Adrenal gland (tissue), 12 donors: ENCODE data around the gene TH. TPM values are rescaled to one million over a fixed set of nuclear protein-coding genes. Genes with fewer than 3 reads are reported as not detected.

ENCODE experiments used
- DNase-seq, 7 donors: peaks; one replicate each; pipeline ENCODE4 v3.0.0-alpha.2; 2019 to 2020
- H3K27ac ChIP-seq, 5 donors: fragments of 200-600 bp; sonication (generic) in 4 of 5; 1 replicate in 3 of 5; 2 replicates in 2 of 5; pipeline versions ENCODE4 v1.5.1 to v1.8.0; 2016 to 2020; ENCODE audit warnings: mild to moderate bottlenecking in 1 of 5
- H3K27me3 ChIP-seq: fragments of 200-600 bp; 2 replicates; pipeline ENCODE4 v1.8.0; 2021
- H3K36me3 ChIP-seq, 2 donors: fragments of 200-600 bp; replicated peaks in 1 of 2; 1 replicate in 1 of 2; 2 replicates in 1 of 2; pipeline versions ENCODE4 v1.5.1 to v1.8.0; 2018 to 2022
- H3K4me1 ChIP-seq, 2 donors: fragments of 200-600 bp; replicated peaks in 1 of 2; 1 replicate in 1 of 2; 2 replicates in 1 of 2; pipeline versions ENCODE4 v1.5.1 to v1.8.0; 2018 to 2021
- H3K4me3 ChIP-seq, 4 donors: fragments of 200-600 bp; sonication (generic) in 3 of 4; one replicate each; pipeline ENCODE4 v1.5.1; 2016 to 2018
- H3K9me3 ChIP-seq, 3 donors: fragments of 200-600 bp; sonication (generic) in 1 of 3; replicated peaks in 1 of 3; 1 replicate in 2 of 3; 2 replicates in 1 of 3; pipeline versions ENCODE4 v1.5.1 to v1.8.0; 2016 to 2021
- CTCF ChIP-seq, 6 experiments: fragments of 450-650 bp in 4 of 6; fragments of 200-600 bp in 2 of 6; sonication (generic) in 1 of 6; IDR thresholded peaks; 1 replicate in 5 of 6; 2 replicates in 1 of 6; pipeline versions ENCODE4 v1.5.1 to v1.8.0; 2016 to 2021; ENCODE audit warnings: antibody characterized with exemption in 6 of 6, mild to moderate bottlenecking in 2 of 6, moderate library complexity in 1 of 6
- POLR2A ChIP-seq, 2 donors: fragments of 450-650 bp; IDR thresholded peaks; one replicate each; pipeline ENCODE4 v1.6.1; 2017; ENCODE audit warnings: antibody characterized with exemption in 2 of 2, mild to moderate bottlenecking in 2 of 2, moderate library complexity in 1 of 2
- WGBS, 4 donors: extraction: QIAGEN DNeasy Blood & Tissue Kit in 2 of 4; methylation state at CpG; one replicate each; pipeline versions ENCODE4 v1.1.5 to v1.1.7; 2013 to 2017; 5-methylcytosine and 5-hydroxymethylcytosine counted together
- intact Hi-C, 2 donors: fragments of 100-400 bp; cut with DNase I; formaldehyde crosslinking; loops; one replicate each; pipeline versions ENCODE4 v1.14.1 to v1.15.0; 2022 to 2023
- polyA plus RNA-seq, 3 donors: library from polyadenylated mRNA; stranded (reverse); fragments of 200-250 nt in 2 of 3; fragments of 350-450 nt in 1 of 3; fragmentation: Illumina TruSeq in 1 of 3; extraction: RNeasy Lipid Tissue Mini Kit (QIAGEN cat#74804) in 1 of 3; gene quantifications; one replicate each; pipeline ENCODE4 v1.2.3, GENCODE V29; 2013 to 2014
- total RNA-seq, 9 donors: library from RNA; depleted of rRNA in 4 of 9; stranded (reverse); fragments of >200 nt in 4 of 9; fragments of 120-200 nt in 1 of 9; fragmentation: NEBNext Ultra II Directional in 1 of 9; extraction: Animal tissue kit (Norgen Biotek cat#: 25700) in 1 of 9; gene quantifications; one replicate each; pipeline versions ENCODE4 v1.1.0 to v1.2.4, GENCODE V29; 2013 to 2023
- donor health status: healthy with polysubstance abuse.
- donor health status: Bipolar disorder and iron deficiency.
- donor health status: DM: yes; HTN: yes; CAD: no.
- donor health status: DM: no; HTN: no; CAD: no.
- donor health status: DM: no; HTN: no; CAD: no.
- donor health status: DM: yes; HTN: yes; CAD: no.

Gene TH
- total and polyA plus RNA-seq, 12 donors, result 0.54 to 1,253 (median 55.2) TPM; not detected in 1

DNA sequence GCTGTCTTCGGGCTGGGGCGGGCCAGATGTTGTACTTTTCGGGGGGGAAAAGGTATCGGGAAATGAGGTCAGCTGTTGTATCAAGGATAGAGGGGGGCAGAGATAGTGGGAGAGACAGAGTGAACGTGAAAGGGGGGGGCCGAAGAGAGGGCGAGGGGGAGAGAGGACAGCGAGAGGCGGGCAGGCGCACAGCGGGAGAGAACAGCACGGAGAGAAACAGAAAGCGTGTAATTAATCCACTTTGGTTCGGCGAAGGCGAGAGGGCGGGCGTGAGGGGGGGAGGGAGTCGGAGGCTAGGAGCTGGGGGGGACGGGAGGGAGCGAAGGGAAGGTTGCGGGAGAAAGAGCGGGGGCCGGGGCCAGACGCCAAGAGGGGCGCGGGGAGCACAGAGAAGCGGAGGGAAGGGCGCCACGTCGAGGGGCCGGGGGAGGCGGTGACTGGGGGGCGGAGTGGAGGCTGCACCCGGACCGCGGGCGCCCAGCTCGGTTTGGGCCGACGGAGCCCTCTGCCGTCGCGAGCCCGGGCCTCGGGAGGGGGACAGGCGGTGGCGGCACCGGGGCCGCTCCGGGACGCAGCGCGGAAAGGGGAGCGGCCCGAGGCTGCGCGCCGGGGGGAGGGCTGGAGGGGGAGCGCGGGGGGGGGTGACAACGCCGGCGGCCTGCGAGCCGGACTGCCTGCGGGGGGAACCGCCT, 33.0 kb downstream of the TH start:
- Histone ChIP-seq H3K4me3 (peak overlapping the region in 1 of 4 donors; percentile 52), H3K27ac (peak overlapping the region in 1 of 5 donors; percentile 65), H3K9me3 (no peaks in the 10 kb centered on the region), H3K36me3 (no peaks in the 10 kb centered on the region), H3K27me3 (peaks cover 63% of the 10 kb centered on the region), H3K4me1 (no peaks in the 10 kb centered on the region)
- peak in 1 of 7 donors; percentile 58 for DNase-seq
- 1 to 3% (median 2%) methylated on average over 13 to 64 of the region's 68 CpGs for WGBS, 4 donors
- no peak for TF ChIP-seq POLR2A (IDR thresholded peaks at IDR 0.05)
- TF ChIP-seq CTCF (IDR thresholded peaks at IDR 0.05), result no peak
- intact Hi-C loops, result no loop called here

DNA sequence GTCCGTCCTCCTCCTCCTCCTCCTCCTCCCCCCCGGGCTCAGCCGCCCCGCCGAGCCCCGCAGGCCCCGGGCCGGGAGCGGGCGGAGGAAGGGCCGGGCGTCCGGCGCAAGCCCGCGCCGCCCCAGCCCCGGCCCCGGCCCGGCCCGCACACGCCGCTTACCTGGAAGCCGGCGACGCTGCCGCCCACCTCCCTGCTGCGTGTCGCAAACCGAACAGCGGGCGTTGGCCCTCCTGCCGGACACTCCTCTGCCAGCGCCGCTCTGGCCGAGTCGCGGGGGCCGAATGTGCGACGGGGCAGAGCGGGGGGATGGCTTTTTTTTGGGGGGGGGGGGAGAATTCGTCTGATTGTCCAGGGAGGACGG, 33.6 kb downstream of the TH start:
- Histone ChIP-seq H3K27ac (peak overlapping the region in 2 of 5 donors; percentile 41 to 65), H3K4me3 (peak overlapping the region in 1 of 4 donors; percentile 52), H3K36me3 (no peaks in the 10 kb centered on the region), H3K27me3 (peaks cover 64% of the 10 kb centered on the region), H3K4me1 (no peaks in the 10 kb centered on the region), H3K9me3 (no peaks in the 10 kb centered on the region)
- intact Hi-C loops, result no loop called here
- 0 to 2% (median 1%) methylated on average over 9 to 44 of the region's 44 CpGs for WGBS, 4 donors
- DNase-seq, result no peak
- TF ChIP-seq POLR2A (IDR thresholded peaks at IDR 0.05) (no peak), CTCF (IDR thresholded peaks at IDR 0.05) (no peak)

DNA sequence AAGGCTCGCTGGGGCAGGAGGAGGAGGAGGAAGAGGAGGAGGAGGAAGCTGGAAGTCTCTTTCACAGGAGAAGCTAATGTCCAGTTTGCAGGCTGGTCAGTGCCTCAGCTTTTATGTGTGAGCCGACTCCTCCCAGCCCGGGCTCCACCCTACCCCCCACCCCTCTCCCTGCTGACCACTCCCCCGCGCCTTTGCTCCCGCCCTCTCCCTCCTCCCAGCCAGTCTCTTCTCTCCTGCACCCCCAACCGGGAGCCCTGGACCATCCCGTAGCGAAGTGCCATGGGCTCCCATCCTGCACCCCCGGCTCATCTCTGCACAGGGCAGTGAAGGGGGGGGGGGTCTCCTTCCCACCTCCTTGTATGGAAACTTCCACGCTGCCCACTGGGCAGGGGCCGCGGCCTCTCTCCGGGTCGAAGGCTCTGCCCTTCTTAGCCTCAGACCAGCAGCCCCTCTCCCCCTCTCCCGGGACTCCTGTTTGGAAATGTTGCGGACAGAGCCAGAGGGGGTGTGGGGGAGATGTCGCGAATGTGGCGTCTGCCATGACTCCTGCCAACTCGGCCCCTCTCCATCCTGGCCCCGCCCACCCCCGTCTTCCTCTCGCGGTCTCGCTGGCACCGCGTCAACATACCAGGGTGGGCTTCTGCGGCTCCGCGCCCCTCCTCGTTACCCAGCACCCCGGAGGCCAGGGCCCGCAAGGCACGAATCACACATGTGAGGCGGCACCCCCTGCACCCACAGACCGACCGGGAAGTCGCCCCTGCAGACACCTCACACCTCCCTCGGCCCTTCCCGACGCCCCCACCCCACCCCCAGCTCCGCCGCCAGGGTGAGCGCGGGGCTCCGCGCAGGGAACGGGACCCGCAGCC, 34.2 kb downstream of the TH start:
- DNase-seq, result peak in 6 of 7 donors; percentile 42 to 80 (median 49)
- Histone ChIP-seq H3K27me3 (peaks cover 59% of the 10 kb centered on the region), H3K4me3 (peak overlapping the region in 1 of 4 donors; percentile 52), H3K36me3 (no peaks in the 10 kb centered on the region), H3K9me3 (no peaks in the 10 kb centered on the region), H3K4me1 (no peaks in the 10 kb centered on the region), H3K27ac (peak overlapping the region in 2 of 5 donors; percentile 41 to 65)
- intact Hi-C loops, result no loop called here
- 1 to 2% (median 2%) methylated on average over 12 to 50 of the region's 50 CpGs for WGBS, 4 donors
- no peak for TF ChIP-seq CTCF (IDR thresholded peaks at IDR 0.05)

DNA sequence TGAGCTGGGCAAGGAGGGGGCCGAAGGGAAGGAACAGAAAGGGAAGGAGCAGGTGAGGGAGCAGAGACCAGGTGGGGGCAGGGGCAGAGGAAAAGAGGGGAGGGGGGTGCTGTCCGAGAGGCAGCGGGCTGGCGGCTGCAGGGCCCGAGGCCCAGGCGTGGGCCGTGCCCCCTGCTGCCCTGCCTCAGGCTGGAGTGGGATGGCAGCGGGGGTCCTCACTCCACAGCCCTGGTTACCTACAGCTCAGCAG, 34.7 kb downstream of the TH start:
- intact Hi-C loops, result no loop called here
- H3K27me3 ChIP-seq, result peaks cover 53% of the 10 kb centered on the region
- DNase-seq, result no peak
- TF ChIP-seq CTCF (IDR thresholded peaks at IDR 0.05) (no peak), POLR2A (IDR thresholded peaks at IDR 0.05) (no peak)
- no peak overlapping the region for H3K27ac ChIP-seq
- H3K4me1 ChIP-seq, result no peaks in the 10 kb centered on the region
- 28 to 62% (median 36%) methylated on average over 7 to 8 of the region's 8 CpGs for WGBS, 4 donors
- H3K4me3 ChIP-seq, result peak overlapping the region in 1 of 4 donors; percentile 52
- no peaks in the 10 kb centered on the region for H3K9me3 ChIP-seq
- no peaks in the 10 kb centered on the region for H3K36me3 ChIP-seq
